VCaP (cell line): ENCODE measurements around the gene PRKCD.

Experiments used
- H3K27ac ChIP-seq: fragments of 450-650 bp; 2 replicates; pipeline ENCODE4 v1.5.1; 2017
- TF ChIP-seq, protein P1 (sequence below): fragments of 450-650 bp; conservative IDR thresholded peaks from 2 replicates; pipeline ENCODE4 v1.5.1; 2017; ENCODE audit warnings: mild to moderate bottlenecking, moderate library complexity

Gene PRKCD

DNA sequence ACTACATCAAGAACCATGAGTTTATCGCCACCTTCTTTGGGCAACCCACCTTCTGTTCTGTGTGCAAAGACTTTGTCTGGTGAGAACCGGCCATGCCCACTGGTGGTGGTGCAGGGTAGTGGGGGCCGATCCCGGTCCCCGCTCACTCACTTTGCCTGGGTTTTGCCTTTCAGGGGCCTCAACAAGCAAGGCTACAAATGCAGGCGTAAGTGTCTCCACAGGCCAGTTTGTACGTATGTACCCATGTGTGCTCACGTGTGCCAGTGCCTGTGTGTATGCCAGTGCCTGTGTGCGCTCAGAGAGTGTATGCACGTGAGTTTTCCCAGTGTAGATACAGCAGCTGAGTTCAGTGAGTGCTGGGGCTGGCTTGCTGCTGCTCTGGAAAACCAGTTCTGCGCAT lies 20.5 kb downstream of the PRKCD start:
- H3K27ac ChIP-seq: no peak overlapping the region
- TF ChIP-seq, protein P1, sequence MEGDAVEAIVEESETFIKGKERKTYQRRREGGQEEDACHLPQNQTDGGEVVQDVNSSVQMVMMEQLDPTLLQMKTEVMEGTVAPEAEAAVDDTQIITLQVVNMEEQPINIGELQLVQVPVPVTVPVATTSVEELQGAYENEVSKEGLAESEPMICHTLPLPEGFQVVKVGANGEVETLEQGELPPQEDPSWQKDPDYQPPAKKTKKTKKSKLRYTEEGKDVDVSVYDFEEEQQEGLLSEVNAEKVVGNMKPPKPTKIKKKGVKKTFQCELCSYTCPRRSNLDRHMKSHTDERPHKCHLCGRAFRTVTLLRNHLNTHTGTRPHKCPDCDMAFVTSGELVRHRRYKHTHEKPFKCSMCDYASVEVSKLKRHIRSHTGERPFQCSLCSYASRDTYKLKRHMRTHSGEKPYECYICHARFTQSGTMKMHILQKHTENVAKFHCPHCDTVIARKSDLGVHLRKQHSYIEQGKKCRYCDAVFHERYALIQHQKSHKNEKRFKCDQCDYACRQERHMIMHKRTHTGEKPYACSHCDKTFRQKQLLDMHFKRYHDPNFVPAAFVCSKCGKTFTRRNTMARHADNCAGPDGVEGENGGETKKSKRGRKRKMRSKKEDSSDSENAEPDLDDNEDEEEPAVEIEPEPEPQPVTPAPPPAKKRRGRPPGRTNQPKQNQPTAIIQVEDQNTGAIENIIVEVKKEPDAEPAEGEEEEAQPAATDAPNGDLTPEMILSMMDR: no peak

DNA sequence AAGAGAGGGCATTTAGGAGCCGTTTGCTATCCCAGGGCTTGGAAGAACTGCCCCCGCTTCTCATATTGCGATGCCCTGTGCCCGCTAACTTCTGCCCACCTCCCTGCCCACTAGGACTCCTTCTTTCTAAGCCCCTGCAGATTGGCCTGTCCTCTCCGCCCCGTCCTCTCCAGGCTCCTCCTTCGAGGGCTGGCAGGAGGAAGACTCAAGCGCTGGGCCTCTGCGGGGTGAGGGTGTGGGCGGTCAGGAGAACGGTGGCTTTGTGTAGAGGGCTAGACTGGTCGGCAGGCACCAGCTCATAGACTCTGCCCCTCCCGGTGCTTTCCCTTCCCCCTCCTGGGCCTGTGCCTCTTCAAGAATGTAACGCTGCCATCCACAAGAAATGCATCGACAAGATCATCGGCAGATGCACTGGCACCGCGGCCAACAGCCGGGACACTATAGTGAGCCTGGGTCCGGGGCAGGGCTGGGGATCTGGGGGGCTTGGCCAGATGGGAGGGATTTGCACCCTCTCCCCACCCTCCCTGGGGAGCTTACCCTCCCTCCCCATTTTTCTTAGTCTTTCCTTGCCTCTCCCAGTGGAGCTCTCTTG lies 21.9 kb downstream of the PRKCD start:
- TF ChIP-seq, protein P1: no peak
- no peak overlapping the region for H3K27ac ChIP-seq

DNA sequence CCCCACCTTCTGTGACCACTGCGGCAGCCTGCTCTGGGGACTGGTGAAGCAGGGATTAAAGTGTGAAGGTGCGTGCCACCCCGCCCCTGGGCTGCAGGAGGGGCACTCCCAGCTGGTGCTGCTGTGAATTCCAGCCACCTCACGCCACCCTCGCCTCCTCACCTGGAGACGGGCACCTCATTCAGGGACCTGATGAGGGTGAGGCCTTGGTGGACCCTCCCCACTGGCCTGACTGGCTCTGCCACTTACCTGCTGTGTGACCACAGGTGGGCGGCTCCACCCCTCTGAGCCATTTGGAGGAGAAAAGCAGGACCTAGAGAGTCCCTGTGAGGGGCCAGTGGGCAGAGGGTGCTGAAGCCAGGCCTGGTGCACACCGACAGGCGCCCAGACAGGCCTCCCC lies 22.5 kb downstream of the PRKCD start:
- TF ChIP-seq, protein P1: no peak
- no peak overlapping the region for H3K27ac ChIP-seq

DNA sequence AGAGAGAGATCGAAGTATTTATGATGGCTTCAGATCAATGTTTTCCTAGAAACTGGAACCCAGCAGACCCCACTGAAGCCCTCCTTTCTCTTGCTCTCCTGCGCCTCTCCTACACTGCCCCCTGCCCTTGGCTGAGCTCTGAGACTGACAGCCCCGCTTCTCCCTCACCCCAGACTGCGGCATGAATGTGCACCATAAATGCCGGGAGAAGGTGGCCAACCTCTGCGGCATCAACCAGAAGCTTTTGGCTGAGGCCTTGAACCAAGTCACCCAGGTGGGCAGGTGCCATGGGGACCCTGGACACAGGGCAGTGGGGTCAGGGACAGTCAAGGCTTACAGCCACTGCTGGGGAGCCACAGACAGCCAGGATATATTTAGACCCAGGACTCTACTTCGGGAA lies 23.7 kb downstream of the PRKCD start:
- no peak overlapping the region for H3K27ac ChIP-seq
- TF ChIP-seq, protein P1: no peak

DNA sequence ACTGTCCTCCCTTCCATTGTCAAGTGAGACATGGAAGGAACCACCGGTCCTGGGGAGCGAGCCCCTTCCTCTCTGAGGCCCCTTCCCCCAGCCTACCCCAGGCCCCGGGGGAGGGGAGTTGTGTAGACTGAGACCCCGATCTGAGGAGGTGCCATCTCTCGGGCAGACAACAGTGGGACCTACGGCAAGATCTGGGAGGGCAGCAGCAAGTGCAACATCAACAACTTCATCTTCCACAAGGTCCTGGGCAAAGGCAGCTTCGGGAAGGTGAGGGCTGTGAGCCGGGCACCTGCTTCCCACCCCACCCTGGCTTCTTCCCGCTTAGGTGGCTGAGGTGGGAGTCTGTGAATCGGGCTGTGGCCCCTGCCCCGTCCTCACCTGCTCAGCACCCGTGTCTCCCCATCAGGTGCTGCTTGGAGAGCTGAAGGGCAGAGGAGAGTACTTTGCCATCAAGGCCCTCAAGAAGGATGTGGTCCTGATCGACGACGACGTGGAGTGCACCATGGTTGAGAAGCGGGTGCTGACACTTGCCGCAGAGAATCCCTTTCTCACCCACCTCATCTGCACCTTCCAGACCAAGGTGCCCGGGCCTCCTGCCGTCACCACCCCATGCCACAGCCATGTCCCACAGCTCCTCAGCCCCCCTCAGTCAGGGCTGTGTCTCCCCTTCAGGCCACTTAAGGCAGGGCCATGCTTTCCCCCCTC lies 24.9 kb downstream of the PRKCD start:
- H3K27ac ChIP-seq: no peak overlapping the region
- TF ChIP-seq, protein P1: no peak

DNA sequence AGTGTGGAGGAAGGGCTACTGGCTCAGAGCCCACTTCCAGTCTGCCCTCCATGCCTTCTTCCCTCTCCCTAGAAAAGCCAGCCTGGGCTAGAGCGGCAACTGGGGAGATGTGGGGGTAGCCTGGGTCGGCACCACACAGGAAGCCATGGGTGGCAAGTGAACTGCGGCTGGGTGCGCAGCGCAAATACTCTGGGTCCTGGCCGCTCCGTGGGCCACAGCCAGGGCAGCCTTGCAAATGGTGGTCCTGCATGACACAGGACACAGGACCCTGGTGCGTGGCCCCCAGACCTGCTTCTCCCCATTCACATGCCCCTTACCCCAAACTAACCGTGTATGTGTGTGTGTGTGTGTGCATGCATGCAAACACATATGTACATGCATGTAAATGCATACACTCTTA lies 25.7 kb downstream of the PRKCD start:
- H3K27ac ChIP-seq: no peak overlapping the region
- TF ChIP-seq, protein P1: no peak

DNA sequence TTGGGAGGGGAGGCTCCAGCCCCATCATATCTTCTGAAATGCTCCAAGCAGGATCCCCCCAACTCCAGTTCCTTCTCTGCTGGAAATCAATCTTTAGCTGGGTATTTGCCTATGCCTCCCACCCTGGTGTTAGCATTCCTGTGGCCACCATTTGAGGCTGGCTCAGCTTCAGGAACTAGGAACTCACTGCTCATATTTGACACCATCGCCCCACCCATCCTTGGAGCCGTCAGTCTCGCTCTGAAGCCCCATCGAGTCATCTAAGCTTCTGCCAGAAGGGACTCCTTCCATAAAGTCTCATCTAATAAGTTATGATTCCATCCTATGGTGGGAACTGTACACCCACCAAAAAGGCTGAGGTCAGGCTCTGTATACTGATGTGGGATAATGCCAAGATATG lies 26.4 kb downstream of the PRKCD start:
- H3K27ac ChIP-seq: no peak overlapping the region
- TF ChIP-seq, protein P1: no peak
